Activated CD8-positive, alpha-beta T cell treated with anti-CD3 and anti-CD28 coated beads for 36 hours (primary cell): ENCODE data around the gene AEN. TPM values are rescaled to one million over a fixed set of nuclear protein-coding genes. Genes with fewer than 3 reads are reported as not detected.

Source experiments
- ATAC-seq: fragments of 200-7000 bp; cut with Tn5 transposase; one replicate; pipeline ENCODE4 v1.10.0; 2021; ENCODE audit warnings: mild to moderate bottlenecking, moderate library complexity
- CTCF ChIA-PET: fragments of 350-600 bp; sonication (Branson Sonifier 250); formaldehyde crosslinking; loops from one replicate; lab custom pipeline; 2021; ENCODE audit warnings: antibody characterized with exemption; lab: Charles Lee
- POLR2A ChIA-PET: fragments of 350-600 bp; sonication (Branson Sonifier 250); formaldehyde crosslinking; loops from one replicate; lab custom pipeline; 2021; ENCODE audit warnings: antibody characterized with exemption; lab: Charles Lee
- DNase-seq: peaks from one replicate; pipeline ENCODE4 v3.0.0-alpha.2; 2020
- H3K27ac Mint-ChIP-seq: one replicate; pipeline ENCODE4 v1.8.0; 2021; ENCODE audit warnings: mild to moderate bottlenecking, mixed read lengths
- H3K27me3 Mint-ChIP-seq: one replicate; pipeline ENCODE4 v1.8.0; 2021; ENCODE audit warnings: mixed read lengths
- H3K36me3 Mint-ChIP-seq: one replicate; pipeline ENCODE4 v1.8.0; 2021; ENCODE audit warnings: low read depth, mixed read lengths
- H3K4me1 Mint-ChIP-seq: one replicate; pipeline ENCODE4 v1.8.0; 2021; ENCODE audit warnings: low read depth, mixed read lengths
- H3K4me3 Mint-ChIP-seq: one replicate; pipeline ENCODE4 v1.8.0; 2021; ENCODE audit warnings: mild to moderate bottlenecking, moderate library complexity, mixed read lengths
- H3K9me3 Mint-ChIP-seq: one replicate; pipeline ENCODE4 v1.8.0; 2021; ENCODE audit warnings: mixed read lengths
- intact Hi-C: fragments of 100-400 bp; cut with micrococcal nuclease; formaldehyde crosslinking; loops from one replicate; pipeline ENCODE4 v1.10.0; 2022
- total RNA-seq, 2 experiments: library from RNA; stranded (reverse); gene quantifications; one replicate each; pipeline ENCODE4 v1.2.3, GENCODE V29; 2021
- TF ChIP-seq, protein P1 (sequence below): fragments of 200-600 bp; IDR thresholded peaks from one replicate; pipeline ENCODE4 v1.8.0; 2022; ENCODE audit warnings: antibody characterized with exemption, mild to moderate bottlenecking

Gene AEN
- total RNA-seq, 2 experiments from 2014 or later = 55.2 to 58.4 TPM

DNA sequence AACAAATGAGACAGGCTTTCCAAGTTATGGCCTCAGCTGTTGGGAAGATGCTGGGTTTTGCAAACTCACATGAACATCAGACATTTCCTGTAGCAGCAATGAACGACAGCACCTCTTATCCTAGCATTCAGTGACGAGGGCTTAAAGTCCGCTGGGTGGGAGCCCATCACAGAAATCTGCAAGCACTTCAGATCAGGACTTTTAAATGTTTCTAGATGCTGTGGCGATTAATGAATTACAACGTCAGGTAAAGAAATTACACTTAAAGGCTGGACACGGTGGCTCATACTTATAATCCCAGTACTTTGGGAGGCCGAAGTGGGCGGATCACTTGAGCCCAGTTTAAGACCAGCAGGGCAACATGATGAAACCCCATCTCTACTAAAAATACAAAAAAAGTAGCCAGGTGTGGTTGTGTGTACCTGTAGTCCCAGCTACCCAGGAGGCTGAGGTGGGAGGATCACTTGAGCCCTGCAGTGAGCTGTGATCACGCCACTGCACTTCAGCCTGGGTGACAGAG, 3.9 kb downstream of the AEN start:
- CTCF ChIA-PET = interaction anchor here (0.6 to 3.7 kb wide), 25 partner anchors 8 to 396 kb away, joined by 3 to 42 read pairs (median 3); partner anchors contain the start of gene ISG20

DNA sequence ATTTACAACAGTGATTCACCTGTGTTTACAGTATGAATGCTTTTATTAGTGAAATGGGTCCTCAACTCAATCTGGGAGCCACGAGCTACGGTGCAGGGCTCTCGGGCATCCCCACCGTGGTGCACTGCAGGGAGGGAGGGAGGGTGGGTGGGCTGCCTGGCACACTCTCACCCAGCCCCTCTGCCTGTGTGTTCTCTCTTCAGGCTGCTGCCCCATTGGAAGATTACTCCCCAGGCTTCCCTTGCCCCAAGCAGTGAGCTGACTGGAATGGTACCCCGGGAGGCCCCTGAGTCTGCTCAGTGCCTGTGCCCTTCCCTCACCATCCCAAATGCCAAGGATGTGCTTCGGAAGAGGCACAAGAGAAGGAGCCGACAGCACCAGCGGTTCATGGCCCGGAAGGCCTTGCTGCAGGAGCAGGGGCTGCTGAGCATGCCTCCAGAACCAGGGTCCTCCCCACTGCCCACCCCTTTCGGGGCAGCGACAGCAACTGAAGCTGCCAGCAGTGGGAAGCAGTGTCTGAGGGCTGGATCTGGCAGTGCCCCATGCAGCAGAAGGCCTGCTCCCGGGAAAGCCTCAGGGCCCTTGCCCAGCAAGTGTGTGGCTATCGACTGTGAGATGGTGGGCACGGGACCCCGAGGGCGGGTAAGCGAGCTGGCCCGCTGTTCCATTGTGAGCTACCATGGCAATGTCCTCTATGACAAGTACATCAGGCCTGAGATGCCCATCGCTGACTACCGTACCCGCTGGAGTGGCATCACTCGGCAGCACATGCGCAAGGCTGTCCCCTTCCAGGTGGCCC, 5.0 kb downstream of the AEN start:
- CTCF ChIA-PET = interaction anchor here (1.0 to 3.7 kb wide), 6 partner anchors 12 to 279 kb away, joined by 5 to 42 read pairs (median 18); partner anchors contain the start of gene ISG20
- ATAC-seq = no peak
- intact Hi-C loops = no loop called here
- no peaks in the 10 kb centered on the region for H3K27me3 Mint-ChIP-seq
- no peak for DNase-seq
- H3K27ac Mint-ChIP-seq = peak overlapping the region; percentile 81
- POLR2A ChIA-PET = interaction anchor here (0.7 to 2.0 kb wide), 6 partner anchors 22 to 270 kb away, joined by 3 to 4 read pairs (median 3); no protein-coding TSS in a partner anchor
- no peaks in the 10 kb centered on the region for H3K9me3 Mint-ChIP-seq
- TF ChIP-seq, protein P1, sequence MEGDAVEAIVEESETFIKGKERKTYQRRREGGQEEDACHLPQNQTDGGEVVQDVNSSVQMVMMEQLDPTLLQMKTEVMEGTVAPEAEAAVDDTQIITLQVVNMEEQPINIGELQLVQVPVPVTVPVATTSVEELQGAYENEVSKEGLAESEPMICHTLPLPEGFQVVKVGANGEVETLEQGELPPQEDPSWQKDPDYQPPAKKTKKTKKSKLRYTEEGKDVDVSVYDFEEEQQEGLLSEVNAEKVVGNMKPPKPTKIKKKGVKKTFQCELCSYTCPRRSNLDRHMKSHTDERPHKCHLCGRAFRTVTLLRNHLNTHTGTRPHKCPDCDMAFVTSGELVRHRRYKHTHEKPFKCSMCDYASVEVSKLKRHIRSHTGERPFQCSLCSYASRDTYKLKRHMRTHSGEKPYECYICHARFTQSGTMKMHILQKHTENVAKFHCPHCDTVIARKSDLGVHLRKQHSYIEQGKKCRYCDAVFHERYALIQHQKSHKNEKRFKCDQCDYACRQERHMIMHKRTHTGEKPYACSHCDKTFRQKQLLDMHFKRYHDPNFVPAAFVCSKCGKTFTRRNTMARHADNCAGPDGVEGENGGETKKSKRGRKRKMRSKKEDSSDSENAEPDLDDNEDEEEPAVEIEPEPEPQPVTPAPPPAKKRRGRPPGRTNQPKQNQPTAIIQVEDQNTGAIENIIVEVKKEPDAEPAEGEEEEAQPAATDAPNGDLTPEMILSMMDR = no peak
- H3K36me3 Mint-ChIP-seq = peaks cover 85% of the 10 kb centered on the region
- peaks cover 78% of the 10 kb centered on the region for H3K4me1 Mint-ChIP-seq
- peak overlapping the region; percentile 41 for H3K4me3 Mint-ChIP-seq

More for the DNA sequence above, 3.9 kb downstream of the AEN start:
- H3K9me3 Mint-ChIP-seq = no peaks in the 10 kb centered on the region
- ATAC-seq = no peak
- H3K27ac Mint-ChIP-seq = peak overlapping the region; percentile 89
- H3K4me1 Mint-ChIP-seq = peaks cover 73% of the 10 kb centered on the region
- H3K36me3 Mint-ChIP-seq = peaks cover 75% of the 10 kb centered on the region
- POLR2A ChIA-PET = interaction anchor here (1.0 to 1.9 kb wide), 5 partner anchors 23 to 158 kb away, joined by 3 to 11 read pairs (median 3); partner anchors contain the start of genes MRPL46 and MRPS11
- intact Hi-C loops = loop anchor here (5.0 kb wide), 3 partner anchors 37 to 158 kb away; partner anchors contain the start of genes DET1, MRPL46 and MRPS11
- DNase-seq = no peak
- H3K27me3 Mint-ChIP-seq = no peaks in the 10 kb centered on the region
- TF ChIP-seq, protein P1 = no peak
- H3K4me3 Mint-ChIP-seq = peak overlapping the region; percentile 85

DNA sequence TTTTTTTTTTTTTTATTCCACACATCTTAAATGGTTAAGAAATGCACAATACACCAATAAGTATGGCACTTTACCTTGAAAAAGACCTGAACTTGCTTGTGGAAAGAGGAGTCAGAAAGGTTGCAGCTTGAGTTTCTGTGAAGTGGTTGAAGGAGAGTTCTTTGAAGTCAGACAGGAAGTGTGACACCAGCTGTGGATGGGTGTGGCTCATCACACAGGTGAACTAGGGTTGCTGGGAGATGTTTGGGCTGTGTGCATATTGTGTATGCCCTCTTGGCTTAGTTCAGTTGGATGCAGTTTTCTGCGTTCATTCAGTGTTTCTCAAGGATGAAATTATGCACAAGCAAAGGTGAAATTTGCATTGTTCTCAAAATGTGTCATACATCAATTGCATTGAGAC, 6.3 kb downstream of the AEN start:
- POLR2A ChIA-PET = interaction anchor here (1.2 to 2.0 kb wide), 2 partner anchors 25 to 29 kb away, joined by 3 to 4 read pairs; no protein-coding TSS in a partner anchor
- peaks cover 89% of the 10 kb centered on the region for H3K4me1 Mint-ChIP-seq
- DNase-seq = peak; percentile 84

DNA sequence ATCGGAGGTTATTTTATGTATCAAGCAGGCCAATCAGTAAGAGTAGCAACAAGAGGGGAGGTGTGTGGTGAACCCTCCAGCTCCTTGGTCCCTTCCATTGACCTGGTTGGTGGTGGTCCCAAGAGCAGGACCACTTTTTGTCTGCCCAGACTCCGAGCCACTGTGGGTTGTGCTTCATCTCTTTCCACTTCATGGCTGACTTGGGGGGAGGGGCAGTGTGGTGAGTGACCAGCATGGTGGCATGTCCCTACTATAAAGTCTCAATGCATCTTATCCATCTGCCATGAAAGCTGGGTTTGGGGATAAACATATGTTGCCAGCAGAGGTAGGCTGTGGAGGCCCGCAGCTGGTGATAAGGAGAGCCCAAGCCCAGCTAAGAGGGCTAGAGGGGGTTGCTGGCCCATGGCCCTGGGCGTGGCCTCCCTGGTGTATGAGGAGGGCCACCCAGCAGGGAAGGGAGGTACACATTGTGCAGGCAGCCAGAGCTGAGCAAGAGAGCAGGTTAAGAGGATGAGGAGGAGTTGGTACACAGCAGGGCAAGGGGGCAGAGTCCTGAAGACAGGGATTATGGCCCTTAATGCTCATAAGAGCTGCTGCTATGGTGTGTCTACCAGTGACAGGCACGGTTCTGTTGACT, 7.0 kb downstream of the AEN start:
- DNase-seq (no peak), ATAC-seq (no peak)
- Mint-ChIP-seq H3K36me3 (peaks cover 85% of the 10 kb centered on the region), H3K4me1 (peaks cover 91% of the 10 kb centered on the region), H3K4me3 (peak overlapping the region; percentile 15), H3K9me3 (no peaks in the 10 kb centered on the region), H3K27me3 (no peaks in the 10 kb centered on the region), H3K27ac (peak overlapping the region; percentile 73)
- POLR2A ChIA-PET = interaction anchor here (0.8 to 2.0 kb wide), 4 partner anchors 8 to 28 kb away, joined by 3 to 6 read pairs (median 4); no protein-coding TSS in a partner anchor
- CTCF ChIA-PET = interaction anchor here (0.6 to 1.2 kb wide), 3 partner anchors 29 to 37 kb away, joined by 4 read pairs; no protein-coding TSS in a partner anchor
- TF ChIP-seq, protein P1 = no peak
- intact Hi-C loops = no loop called here

More for the DNA sequence above, 6.3 kb downstream of the AEN start:
- Mint-ChIP-seq H3K36me3 (peaks cover 88% of the 10 kb centered on the region), H3K27ac (peak overlapping the region; percentile 73), H3K4me3 (peak overlapping the region; percentile 15), H3K9me3 (no peaks in the 10 kb centered on the region), H3K27me3 (no peaks in the 10 kb centered on the region)
- intact Hi-C loops = no loop called here
- TF ChIP-seq, protein P1 = no peak
- ATAC-seq = peak; percentile 47
- CTCF ChIA-PET = no interaction called here
